DND-41 (cell line): ENCODE measurements around the gene CDK13.

ENCODE experiments used
- EZH2 ChIP-seq: IDR thresholded peaks from 3 replicates; pipeline ENCODE4 v1.6.1; 2012; ENCODE audit warnings: borderline replicate concordance, low read depth, mild to moderate bottlenecking, moderate library complexity, low read length, inconsistent platforms; ENCODE audit not compliant: severe bottlenecking
- TF ChIP-seq, protein P1 (sequence below): IDR thresholded peaks from 2 replicates; pipeline ENCODE4 v1.5.1; 2012; ENCODE audit warnings: borderline replicate concordance, low read length, moderate library complexity, mild to moderate bottlenecking; ENCODE audit not compliant: poor library complexity, severe bottlenecking; ENCODE audit errors: extremely low read depth

GRCh38 chr7:40047661-40048060 lies 97.6 kb downstream of the CDK13 start:
- TF ChIP-seq, protein P1, sequence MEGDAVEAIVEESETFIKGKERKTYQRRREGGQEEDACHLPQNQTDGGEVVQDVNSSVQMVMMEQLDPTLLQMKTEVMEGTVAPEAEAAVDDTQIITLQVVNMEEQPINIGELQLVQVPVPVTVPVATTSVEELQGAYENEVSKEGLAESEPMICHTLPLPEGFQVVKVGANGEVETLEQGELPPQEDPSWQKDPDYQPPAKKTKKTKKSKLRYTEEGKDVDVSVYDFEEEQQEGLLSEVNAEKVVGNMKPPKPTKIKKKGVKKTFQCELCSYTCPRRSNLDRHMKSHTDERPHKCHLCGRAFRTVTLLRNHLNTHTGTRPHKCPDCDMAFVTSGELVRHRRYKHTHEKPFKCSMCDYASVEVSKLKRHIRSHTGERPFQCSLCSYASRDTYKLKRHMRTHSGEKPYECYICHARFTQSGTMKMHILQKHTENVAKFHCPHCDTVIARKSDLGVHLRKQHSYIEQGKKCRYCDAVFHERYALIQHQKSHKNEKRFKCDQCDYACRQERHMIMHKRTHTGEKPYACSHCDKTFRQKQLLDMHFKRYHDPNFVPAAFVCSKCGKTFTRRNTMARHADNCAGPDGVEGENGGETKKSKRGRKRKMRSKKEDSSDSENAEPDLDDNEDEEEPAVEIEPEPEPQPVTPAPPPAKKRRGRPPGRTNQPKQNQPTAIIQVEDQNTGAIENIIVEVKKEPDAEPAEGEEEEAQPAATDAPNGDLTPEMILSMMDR: peak; percentile 18
- TF ChIP-seq EZH2: no peak
